ENCODE data around the gene SEC16B.

Gene SEC16B

DNA sequence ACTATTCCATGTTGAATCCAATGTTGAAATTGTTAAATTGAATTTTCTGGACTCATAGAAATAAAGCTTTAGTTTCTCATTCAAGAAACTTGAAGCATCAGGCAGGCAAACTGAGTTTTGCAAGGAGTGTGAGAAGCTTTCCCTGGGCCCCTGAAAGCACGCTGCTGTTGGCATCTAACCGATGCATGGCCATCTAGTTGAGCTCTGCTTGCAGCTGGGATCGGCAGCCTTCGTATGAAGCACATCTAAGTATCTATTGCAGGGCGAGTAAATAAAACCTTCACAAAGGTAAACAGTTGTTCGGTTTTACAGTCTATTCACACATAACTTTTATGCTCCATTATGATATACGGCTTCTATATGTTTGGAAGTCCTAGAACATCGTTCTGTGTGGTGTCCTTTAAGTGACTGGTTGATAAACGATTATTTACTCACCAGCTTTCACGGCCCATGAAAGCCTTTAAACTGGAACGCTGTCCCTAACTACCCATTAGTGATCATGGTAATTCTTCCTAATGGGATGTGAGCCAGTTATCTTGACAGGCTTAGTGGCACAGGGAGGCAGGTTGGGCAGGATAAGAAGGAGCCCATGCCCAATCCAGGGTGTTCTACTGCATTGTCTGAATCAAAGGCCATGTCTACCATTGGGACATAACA, 71.7 kb downstream of the SEC16B start:
- no peak for DNase-seq

DNA sequence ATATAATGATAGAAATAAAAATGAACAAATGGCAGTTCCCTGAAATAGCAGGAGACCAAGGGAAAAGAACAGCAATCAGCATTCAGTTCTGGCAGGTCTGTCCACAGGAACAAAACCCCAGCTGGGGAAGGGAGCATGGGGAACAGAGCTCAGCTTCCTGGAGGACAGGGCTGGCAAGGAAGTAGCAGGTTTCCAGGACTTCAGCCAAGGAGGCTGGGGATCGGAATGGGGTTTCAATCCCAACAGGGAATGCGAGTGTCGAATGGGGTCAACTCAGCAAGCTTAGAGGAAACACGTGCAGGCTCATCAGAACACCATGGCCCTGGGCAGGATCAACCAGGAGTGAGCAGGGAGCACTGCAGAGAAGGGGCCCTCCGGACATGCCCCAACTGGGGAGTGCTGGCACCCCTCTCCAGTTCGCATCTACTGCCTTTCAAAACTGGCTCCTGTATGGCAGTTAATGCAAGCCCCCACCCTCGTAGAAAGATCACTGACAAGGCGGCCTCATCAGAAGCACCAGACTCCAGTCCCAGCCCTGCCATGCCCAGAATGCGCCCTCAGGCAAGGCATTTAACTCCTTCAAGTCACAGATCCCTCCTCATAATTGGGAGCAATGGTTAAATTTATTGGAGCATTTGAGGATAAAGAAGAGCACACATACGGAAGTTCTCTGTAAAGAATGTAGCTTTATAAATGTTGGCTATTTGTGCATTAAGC, 72.4 kb downstream of the SEC16B start:
- DNase-seq, result no peak

All from RPMI8226 (cell line).